ENCODE measurements around the gene ATL3.

The ATL3 gene, protein sequence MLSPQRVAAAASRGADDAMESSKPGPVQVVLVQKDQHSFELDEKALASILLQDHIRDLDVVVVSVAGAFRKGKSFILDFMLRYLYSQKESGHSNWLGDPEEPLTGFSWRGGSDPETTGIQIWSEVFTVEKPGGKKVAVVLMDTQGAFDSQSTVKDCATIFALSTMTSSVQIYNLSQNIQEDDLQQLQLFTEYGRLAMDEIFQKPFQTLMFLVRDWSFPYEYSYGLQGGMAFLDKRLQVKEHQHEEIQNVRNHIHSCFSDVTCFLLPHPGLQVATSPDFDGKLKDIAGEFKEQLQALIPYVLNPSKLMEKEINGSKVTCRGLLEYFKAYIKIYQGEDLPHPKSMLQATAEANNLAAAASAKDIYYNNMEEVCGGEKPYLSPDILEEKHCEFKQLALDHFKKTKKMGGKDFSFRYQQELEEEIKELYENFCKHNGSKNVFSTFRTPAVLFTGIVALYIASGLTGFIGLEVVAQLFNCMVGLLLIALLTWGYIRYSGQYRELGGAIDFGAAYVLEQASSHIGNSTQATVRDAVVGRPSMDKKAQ

GRCh38 chr11:63671322-63672155, at the start of gene ATL3:
Gene ATL3 (minus strand): TSS chr11:63671376. CDS start chr11:63671335, 41 bp downstream.
- TF ChIP-seq, protein P1, sequence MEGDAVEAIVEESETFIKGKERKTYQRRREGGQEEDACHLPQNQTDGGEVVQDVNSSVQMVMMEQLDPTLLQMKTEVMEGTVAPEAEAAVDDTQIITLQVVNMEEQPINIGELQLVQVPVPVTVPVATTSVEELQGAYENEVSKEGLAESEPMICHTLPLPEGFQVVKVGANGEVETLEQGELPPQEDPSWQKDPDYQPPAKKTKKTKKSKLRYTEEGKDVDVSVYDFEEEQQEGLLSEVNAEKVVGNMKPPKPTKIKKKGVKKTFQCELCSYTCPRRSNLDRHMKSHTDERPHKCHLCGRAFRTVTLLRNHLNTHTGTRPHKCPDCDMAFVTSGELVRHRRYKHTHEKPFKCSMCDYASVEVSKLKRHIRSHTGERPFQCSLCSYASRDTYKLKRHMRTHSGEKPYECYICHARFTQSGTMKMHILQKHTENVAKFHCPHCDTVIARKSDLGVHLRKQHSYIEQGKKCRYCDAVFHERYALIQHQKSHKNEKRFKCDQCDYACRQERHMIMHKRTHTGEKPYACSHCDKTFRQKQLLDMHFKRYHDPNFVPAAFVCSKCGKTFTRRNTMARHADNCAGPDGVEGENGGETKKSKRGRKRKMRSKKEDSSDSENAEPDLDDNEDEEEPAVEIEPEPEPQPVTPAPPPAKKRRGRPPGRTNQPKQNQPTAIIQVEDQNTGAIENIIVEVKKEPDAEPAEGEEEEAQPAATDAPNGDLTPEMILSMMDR (conservative IDR thresholded peaks at IDR 0.05), result no peak
- peak within 1 kb of the TSS; percentile 98 for H3K27ac ChIP-seq

- TF ChIP-seq, protein P1 (conservative IDR thresholded peaks at IDR 0.05), result no peak
- no peak overlapping the region for H3K27ac ChIP-seq
These were observed 49.4 kb upstream of the ATL3 start for GRCh38 chr11:63720611-63721010.

- TF ChIP-seq, protein P1 (conservative IDR thresholded peaks at IDR 0.05), result no peak
- H3K27ac ChIP-seq, result no peak overlapping the region
These were observed 48.8 kb upstream of the ATL3 start for GRCh38 chr11:63719987-63720386.

DNA sequence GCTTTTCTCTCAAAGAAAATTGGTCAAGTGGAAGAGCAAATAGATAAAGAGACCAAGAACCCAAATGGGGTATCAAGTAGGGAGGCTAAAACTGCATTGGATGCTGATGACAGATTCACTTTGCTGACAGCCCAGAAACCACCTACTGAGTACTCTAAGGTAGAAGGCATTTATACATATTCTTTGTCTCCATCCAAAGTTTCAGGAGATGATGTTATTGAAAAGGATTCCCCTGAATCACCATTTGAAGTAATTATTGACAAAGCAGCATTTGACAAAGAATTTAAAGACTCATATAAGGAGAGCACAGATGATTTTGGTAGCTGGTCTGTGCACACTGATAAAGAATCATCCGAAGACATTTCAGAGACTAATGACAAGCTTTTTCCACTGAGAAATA, 47.8 kb upstream of the ATL3 start:
- H3K27ac ChIP-seq, result no peak overlapping the region
- TF ChIP-seq, protein P1 (conservative IDR thresholded peaks at IDR 0.05), result no peak

DNA sequence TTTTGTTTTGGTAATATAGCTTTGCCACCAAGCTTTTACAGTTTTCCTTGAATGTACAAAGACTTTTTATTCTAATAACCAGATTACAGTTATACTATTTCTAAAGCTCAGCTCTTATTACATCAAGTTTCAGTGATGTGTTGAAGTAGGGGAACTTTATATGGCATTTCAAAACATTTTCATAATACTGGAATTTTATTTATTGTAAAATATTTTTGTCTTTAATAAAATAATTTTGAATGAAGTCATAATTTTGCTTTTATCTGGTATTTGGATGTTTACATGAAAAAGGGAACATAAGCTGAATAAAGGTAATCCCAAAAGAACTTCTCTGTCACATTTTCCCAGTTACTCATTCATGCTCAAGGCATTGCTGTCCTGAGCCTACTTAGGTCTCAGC, 44.9 kb upstream of the ATL3 start:
- TF ChIP-seq, protein P1 (conservative IDR thresholded peaks at IDR 0.05), result no peak
- H3K27ac ChIP-seq, result no peak overlapping the region

DNA sequence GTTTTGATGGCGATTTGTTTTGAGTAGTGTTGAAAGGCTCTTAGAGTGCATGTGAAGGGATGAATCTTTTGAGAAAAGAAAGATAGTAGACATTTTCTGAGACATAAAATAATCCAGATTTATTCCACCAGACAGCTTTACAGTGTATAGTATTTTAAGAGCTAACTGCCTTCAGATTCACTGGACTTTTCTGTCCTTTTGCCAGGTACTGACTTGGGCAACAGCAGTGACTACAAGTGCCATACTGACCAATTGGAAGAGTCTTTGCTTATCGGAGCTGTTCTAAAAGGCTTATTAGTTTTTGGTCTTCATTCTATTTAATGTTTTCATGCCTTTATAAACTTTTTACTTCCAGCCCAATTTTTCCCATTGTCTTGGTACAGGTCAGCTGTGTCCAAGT, 42.6 kb upstream of the ATL3 start:
- H3K27ac ChIP-seq, result no peak overlapping the region
- TF ChIP-seq, protein P1 (conservative IDR thresholded peaks at IDR 0.05), result no peak

GRCh38 chr11:63711838-63712237, 40.7 kb upstream of the ATL3 start:
- H3K27ac ChIP-seq, result no peak overlapping the region
- TF ChIP-seq, protein P1 (conservative IDR thresholded peaks at IDR 0.05), result no peak
